Body of pancreas (tissue), 4 donors: ENCODE results near the gene KRTAP6-1.

Experiments
- CTCF ChIP-seq, 7 experiments: fragments of 450-650 bp in 4 of 7; fragments of 200-600 bp in 3 of 7; sonication (generic) in 3 of 7; IDR thresholded peaks; one replicate each; pipeline ENCODE4 v1.5.1; 2016 to 2019; ENCODE audit warnings: antibody characterized with exemption in 7 of 7
- POLR2A ChIP-seq, 3 donors: fragments of 450-650 bp; IDR thresholded peaks; one replicate each; pipeline ENCODE4 v1.6.1; 2016; ENCODE audit warnings: antibody characterized with exemption in 3 of 3, mild to moderate bottlenecking in 2 of 3

DNA sequence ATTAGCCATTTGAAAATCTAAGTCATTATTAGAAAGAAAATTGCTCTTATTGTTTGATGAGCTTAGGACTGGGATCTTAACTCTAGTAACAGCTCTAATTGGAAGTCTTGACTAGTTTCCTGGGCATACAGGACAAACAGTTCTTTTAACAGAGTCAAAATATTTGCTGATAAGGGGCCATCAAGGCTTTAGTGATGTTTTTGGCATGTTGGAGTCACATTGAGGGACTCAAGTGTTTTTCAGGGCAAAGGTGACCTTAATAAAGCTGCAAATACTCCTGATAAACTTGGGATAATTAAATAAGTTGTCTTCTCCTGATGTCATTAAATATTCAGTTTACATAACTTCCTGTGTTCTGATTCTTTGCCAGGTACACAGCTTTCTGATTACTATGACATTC lies 46.1 kb downstream of the KRTAP6-1 start:
- TF ChIP-seq CTCF (IDR thresholded peaks at IDR 0.05) = no peak
- TF ChIP-seq POLR2A (IDR thresholded peaks at IDR 0.05) = no peak
